ENCODE data around the gene PDCD5. TPM values are rescaled to one million over a fixed set of nuclear protein-coding genes. Genes with fewer than 3 reads are reported as not detected.

The PDCD5 gene
- total RNA-seq, 5 donors from 2014 or later (not counting 1 experiment from before 2014, with no cell fraction given), result 21.8 to 69.9 (median 62.5) TPM

- 94% methylated on average over 7 of the region's 15 CpGs for WGBS (ENCODE audit: insufficient coverage)
Measured at GRCh38 chr19:32631381-32631780, 50.4 kb downstream of the PDCD5 start.

More at GRCh38 chr19:32631381-32631780, 50.4 kb downstream of the PDCD5 start:
- no peak for DNase-seq
- Histone ChIP-seq H3K4me1 (ENCODE audit: control insufficient read depth in 1 of 2, extremely low read depth in 1 of 2, insufficient read depth in 2 of 2, low read length in 2 of 2) (no peaks in the 10 kb centered on the region), H3K27ac (ENCODE audit: low read length) (no peak overlapping the region), H3K36me3 (ENCODE audit: control insufficient read depth in 2 of 2, extremely low read depth in 1 of 2, insufficient read depth in 1 of 2, low read length in 1 of 2) (peaks cover 18 to 60% of the 10 kb centered on the region in 2 donors), H3K9me3 (no peaks in the 10 kb centered on the region), H3K27me3 (replicated peaks in 1 of 2; ENCODE audit: control insufficient read depth in 2 of 2, extremely low read depth in 1 of 2, insufficient read depth in 2 of 2, low read length in 1 of 2) (no peaks in the 10 kb centered on the region), H3K4me3 (ENCODE audit: control insufficient read depth in 1 of 2, extremely low read depth in 1 of 2, low read length in 1 of 2) (no peak overlapping the region)
- H3K36me3 Mint-ChIP-seq, result peaks cover 27% of the 10 kb centered on the region
- no peaks in the 10 kb centered on the region for H3K4me1 Mint-ChIP-seq
- POLR2A ChIA-PET, result no interaction called here
- ATAC-seq (replicated peaks in 1 of 4), result no peak
- no peaks in the 10 kb centered on the region for H3K9me3 Mint-ChIP-seq
- H3K4me3 Mint-ChIP-seq, result no peak overlapping the region
- no peaks in the 10 kb centered on the region for H3K27me3 Mint-ChIP-seq
- no peak overlapping the region for H3K27ac Mint-ChIP-seq
- CTCF ChIA-PET, result no interaction called here

Other genes with a start within 250 kb of the PDCD5 start
- 10 to 100 TPM; 32.6 to 38.2 (median 35.9) TPM for gene ZNF507, start 235.6 kb upstream of the PDCD5 start, total RNA-seq
- gene DPY19L3, start 175.4 kb upstream of the PDCD5 start, total RNA-seq, result 10 to 100 TPM; 11.1 to 17.4 (median 15.5) TPM
- 10 to 100 TPM; 32.1 to 49.7 (median 42.7) TPM for gene ANKRD27, start 94.0 kb downstream of the PDCD5 start, total RNA-seq
- gene RGS9BP, start 94.7 kb downstream of the PDCD5 start, total RNA-seq, result under 1 TPM; 0.18 to 0.82 (median 0.51) TPM
- 10 to 100 TPM in 4 of 5 donors, 1 to 10 TPM in 1; 9.6 to 14.7 (median 11.5) TPM for gene NUDT19, start 110.6 kb downstream of the PDCD5 start, total RNA-seq
- gene TDRD12, start 138.6 kb downstream of the PDCD5 start, total RNA-seq, result 1 to 10 TPM in 2 of 5 donors, under 1 TPM in 3; 0.36 to 1.0 (median 0.63) TPM

Measured in T-cell (primary cell).